GM13976 (cell line): ENCODE measurements around the gene PGP.

Source experiments
- DNase-seq: peaks from one replicate; pipeline ENCODE4 v3.0.0; 2012; ENCODE audit warnings: low spot score
- in situ Hi-C: fragments of 300-500 bp; cut with MboI; formaldehyde crosslinking; loops from one replicate; pipeline ENCODE4 v1.12.0; 2022; ENCODE audit warnings: low sequenced_read_pairs, mixed read lengths, inconsistent platforms; ENCODE audit not compliant: unreplicated experiment
- TF ChIP-seq, protein P1 (sequence below): IDR thresholded peaks from 2 replicates; pipeline ENCODE4 v1.5.1; 2012; ENCODE audit warnings: borderline replicate concordance, mild to moderate bottlenecking; ENCODE audit not compliant: insufficient read depth; ENCODE audit errors: extremely low read depth, missing control alignments, control extremely low read depth

Gene PGP

DNA sequence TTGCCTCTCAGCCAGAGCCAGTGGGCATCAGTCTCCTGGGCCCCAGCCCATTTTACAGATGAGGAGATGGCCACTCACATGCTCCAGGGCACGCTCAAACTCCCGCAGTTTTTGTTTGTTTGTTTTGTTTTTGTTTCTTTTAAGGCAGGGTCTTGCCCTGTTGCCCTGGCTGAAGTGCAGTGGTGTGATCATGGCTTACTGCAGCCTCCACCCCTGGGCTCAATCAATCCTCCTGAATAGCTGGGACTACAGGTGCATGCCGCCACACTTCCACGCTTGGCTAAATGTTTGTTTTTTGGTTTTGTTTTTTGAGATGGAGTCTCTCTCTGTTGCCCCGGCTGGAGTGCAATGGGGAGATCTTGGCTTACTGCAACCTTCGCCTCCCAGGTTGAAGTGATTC is 12.3 kb upstream of the PGP start:
- DNase-seq, result no peak
- TF ChIP-seq, protein P1, sequence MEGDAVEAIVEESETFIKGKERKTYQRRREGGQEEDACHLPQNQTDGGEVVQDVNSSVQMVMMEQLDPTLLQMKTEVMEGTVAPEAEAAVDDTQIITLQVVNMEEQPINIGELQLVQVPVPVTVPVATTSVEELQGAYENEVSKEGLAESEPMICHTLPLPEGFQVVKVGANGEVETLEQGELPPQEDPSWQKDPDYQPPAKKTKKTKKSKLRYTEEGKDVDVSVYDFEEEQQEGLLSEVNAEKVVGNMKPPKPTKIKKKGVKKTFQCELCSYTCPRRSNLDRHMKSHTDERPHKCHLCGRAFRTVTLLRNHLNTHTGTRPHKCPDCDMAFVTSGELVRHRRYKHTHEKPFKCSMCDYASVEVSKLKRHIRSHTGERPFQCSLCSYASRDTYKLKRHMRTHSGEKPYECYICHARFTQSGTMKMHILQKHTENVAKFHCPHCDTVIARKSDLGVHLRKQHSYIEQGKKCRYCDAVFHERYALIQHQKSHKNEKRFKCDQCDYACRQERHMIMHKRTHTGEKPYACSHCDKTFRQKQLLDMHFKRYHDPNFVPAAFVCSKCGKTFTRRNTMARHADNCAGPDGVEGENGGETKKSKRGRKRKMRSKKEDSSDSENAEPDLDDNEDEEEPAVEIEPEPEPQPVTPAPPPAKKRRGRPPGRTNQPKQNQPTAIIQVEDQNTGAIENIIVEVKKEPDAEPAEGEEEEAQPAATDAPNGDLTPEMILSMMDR, result no peak
- in situ Hi-C loops, result no loop called here

DNA sequence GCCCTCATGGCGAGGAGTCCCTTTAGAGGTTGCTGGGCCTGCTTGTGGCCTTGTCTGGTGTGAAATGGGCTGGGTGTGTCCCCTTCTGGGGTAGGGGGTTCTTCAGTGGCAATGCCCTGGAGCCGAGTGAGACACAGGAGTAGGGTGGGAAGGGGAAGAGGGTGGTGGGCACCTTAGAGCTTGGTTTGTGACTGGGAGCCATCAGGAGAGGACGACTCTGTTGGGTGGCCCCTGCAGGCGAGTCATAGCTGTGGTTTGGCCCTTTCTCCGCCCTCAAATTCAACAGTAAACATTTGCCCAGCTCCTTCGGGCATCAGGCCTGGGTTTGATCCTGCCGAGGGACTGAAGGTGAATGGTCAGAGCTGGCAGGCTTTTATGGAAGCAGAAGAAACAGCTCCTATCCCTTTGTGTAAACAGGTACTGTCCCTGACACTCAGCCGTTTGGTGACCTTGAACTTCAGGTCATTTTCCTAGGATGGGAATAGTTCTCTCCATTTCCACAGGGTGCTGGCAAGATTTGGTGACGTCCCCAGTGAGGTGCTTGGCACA is 11.7 kb upstream of the PGP start:
- DNase-seq, result no peak
- TF ChIP-seq, protein P1, result no peak
- in situ Hi-C loops, result no loop called here

DNA sequence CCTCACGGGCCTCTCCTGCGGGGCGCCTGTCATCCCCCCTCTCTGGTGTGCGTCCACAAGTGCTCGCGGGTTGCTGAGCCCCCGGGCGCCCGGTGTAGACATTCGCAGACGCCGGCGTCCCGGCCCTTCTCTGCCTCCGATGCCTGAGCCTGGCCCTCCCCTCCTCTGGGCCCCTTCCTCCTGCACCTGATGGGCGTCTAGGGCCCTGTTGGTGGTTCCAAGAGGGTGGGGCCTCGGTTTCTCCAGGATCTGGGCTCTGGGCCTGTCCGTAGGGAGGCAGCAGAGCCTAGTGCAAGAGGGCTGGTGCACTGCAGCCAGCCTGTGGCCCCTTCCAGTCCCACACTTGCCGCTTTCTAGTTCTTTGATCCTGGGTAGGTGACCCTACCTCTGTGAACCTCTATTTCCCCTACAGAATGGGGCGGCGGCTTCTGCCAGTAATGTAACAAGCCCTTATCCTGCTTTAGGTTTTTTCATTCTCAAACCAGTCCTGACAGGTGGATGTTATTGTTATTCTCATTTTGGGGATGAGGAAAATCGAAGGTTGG is 9.4 kb upstream of the PGP start:
- TF ChIP-seq, protein P1, result no peak
- DNase-seq, result peak; percentile 66
- in situ Hi-C loops, result no loop called here

DNA sequence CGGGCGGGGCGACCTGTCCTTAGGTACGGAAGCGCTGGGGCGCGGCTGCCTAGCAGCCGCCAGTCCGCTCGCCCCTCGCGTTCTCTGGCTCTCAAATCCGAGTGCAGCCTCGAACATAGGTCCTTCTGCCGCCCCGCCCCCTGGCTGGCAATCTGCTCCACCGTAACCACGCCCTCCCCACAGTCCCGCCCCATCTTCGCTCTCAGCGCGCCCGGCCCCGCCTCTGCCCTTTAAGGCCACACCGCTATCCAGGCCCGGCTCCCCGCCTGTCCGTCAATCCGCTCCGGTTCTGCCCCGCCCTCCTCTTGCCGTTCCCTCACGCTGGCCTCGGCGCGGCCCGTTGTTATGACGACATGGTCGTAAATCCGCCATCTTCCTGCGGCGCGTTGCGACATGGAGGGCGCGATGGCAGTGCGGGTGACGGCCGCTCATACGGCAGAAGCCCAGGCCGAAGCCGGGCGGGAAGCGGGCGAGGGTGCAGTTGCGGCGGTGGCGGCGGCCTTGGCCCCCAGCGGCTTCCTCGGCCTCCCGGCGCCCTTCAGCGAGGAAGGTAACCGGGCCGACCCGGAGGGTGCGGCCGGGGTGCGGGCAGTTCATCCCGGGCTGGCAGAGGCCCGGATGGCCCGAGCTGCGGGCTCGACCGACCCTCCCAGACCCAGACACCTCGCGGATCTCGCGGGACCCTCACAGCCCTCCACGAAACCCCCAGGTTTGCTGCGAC is 8.7 kb upstream of the PGP start, which contains the start of gene E4F1:
E4F1 (plus strand) TSS at position 371 of the 721 bp plus-strand sequence; CDS start at position 394, 23 bp downstream.
- TF ChIP-seq, protein P1, result no peak
- peak; percentile 100 for DNase-seq
- in situ Hi-C loops, result no loop called here

DNA sequence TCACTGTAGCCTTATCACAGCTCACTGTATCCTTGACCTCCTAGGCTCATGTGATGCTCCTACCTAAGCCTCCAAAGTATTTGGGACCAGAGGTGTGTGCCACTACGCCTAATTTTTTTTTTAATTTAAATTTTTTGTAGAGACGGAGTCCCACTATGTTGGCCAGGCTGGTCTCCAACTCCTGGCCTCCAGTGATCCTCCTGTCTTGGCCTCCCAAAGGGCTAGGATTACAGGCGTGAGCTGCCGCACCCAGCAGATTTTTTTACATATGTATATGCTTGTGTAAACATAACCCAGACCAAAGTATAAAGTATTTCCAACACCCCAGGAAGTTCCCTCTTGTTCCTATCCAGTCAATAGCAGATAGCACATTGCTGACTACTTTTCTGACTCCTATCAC is 1.7 kb upstream of the PGP start:
- TF ChIP-seq, protein P1, result no peak
- DNase-seq, result no peak
- in situ Hi-C loops, result no loop called here

DNA sequence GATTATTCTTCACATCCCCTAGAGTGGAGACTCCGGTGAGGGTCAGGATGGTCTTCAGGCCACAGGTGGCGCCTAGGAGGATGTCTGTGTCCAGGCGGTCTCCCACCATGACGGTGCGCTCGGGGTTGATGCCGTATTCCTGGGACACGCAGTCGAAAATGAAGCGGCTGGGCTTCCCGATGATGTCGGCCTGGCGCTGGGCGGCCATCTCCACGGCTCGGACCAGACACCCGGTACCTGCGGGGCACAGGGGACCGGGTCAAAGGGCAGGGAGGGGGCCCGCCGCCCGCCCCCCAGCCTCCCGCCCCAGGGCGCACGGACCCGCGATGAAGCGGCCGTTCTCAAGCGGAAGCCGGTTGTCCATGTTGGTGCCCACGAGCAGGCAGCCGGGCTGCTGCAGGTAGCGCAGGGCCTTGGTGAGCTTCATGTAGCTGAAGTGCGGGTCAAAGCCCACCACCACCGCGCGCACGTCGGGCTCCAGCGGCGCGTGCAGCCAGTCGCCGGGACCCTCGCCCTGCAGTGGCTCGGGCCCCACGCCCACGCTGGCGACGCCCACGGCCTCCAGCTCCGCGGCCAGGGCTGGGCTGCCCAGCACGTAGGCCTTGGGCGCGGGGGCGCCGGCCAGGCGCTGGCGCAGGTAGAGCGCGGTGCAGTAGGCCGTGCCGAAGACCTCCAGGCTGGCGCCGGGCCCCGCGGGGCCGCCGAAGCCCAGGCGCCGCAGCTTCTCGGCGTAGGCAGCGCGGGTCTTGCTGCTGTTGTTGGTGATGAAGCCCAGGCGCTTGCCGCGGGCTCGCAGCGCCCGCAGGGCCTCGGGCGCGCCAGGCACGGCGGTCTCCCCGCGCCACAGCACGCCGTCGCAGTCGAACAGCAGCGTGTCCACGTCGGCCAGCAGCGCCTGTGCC is 572 bp downstream of the PGP start:
- TF ChIP-seq, protein P1, result no peak
- no peak for DNase-seq
- in situ Hi-C loops, result no loop called here
